ENCODE measurements around the gene GJB1.
"Not testable (repeated sequence)": the region's sequence is repeated elsewhere in the genome, so short reads cannot be mapped to it uniquely, and the experiment has no call there.

Gene GJB1

GRCh38 chrX:71254092-71254963, 31.3 kb downstream of the GJB1 start, which contains the start of gene ZMYM3:
Gene ZMYM3 (minus strand): TSS chrX:71254140. CDS start chrX:71253255, 885 bp downstream.
- DNase-seq, result peak; percentile 20 to 87 (median 69)

- no peak for DNase-seq
These were observed 33.0 kb downstream of the GJB1 start for GRCh38 chrX:71256051-71256450.

DNA sequence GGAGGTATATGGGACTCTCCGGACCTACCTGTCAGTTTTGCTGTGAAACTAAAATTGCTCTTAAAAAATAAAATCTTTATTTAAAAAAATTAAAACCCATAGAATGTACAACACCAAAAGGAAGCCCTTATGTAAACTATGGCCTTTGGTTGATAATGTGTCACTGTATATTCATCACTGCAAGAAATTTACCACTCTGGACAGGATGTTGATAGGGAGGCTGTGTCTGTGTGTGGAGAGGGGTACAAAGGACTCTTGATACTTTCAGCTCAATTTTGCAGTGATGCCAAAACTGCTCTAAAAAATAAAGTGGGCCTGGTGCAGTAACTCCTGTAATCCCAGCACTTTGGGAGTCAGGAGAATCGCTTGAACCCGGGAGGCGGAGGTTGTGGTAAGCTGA, 33.8 kb downstream of the GJB1 start:
- no peak for DNase-seq

GRCh38 chrX:71268624-71269023, 45.6 kb downstream of the GJB1 start:
- not testable (repeated sequence) for DNase-seq

GRCh38 chrX:71269801-71270395, 46.9 kb downstream of the GJB1 start:
- DNase-seq, result no peak

DNA sequence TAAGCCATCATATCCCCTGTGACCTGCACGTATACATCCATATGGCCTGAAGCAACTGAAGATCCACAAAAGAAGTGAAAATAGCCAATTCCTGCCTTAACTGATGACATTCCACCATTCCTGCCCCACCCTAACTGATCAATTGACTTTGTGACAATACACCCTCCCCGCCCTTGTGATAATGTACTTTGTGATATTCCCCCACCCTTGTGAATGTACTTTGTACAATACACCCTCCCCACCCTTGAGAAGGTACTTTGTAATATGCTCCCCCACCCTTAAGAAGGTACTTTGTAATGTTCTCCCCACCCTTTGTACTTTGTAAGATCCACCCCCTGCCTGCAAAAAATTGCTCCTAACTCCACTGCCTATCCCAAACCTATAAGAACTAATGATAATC, 49.3 kb downstream of the GJB1 start:
- not testable (repeated sequence) for DNase-seq
